ENCODE data around the gene PRR20D.
"Not testable (repeated sequence)": the region's sequence is repeated elsewhere in the genome, so short reads cannot be mapped to it uniquely, and the experiment has no call there.

PRR20D gene

GRCh38 chr13:57153761-57154160 lies 6.7 kb upstream of the PRR20D start, which contains the start of gene PRR20C:
Gene PRR20C (plus strand): TSS chr13:57154061. CDS start chr13:57154448, 387 bp downstream.
- in situ Hi-C loops (cut with MboI; ENCODE audit: low sequenced_read_pairs, unreplicated experiment); DNase-seq (ENCODE audit: low spot score): not testable (repeated sequence)

- in situ Hi-C loops (cut with MboI; ENCODE audit: low sequenced_read_pairs, unreplicated experiment): not testable (repeated sequence)
Measured at GRCh38 chr13:57166897-57167296, 6.5 kb downstream of the PRR20D start, which contains the start of gene PRR20E. Gene PRR20E (plus strand): TSS chr13:57167197. CDS start chr13:57167584, 387 bp downstream.

GRCh38 chr13:57191667-57192066 lies 31.2 kb downstream of the PRR20D start:
- in situ Hi-C loops (cut with MboI; ENCODE audit: low sequenced_read_pairs, unreplicated experiment): no loop called here
- DNase-seq (ENCODE audit: low spot score): no peak
- TF ChIP-seq CTCF (IDR thresholded peaks at IDR 0.05; ENCODE audit: borderline replicate concordance, control extremely low read depth, extremely low read depth, insufficient read depth, missing control alignments): no peak

More at GRCh38 chr13:57166897-57167296, 6.5 kb downstream of the PRR20D start, which contains the start of gene PRR20E:
- DNase-seq (ENCODE audit: low spot score): not testable (repeated sequence)

GRCh38 chr13:57212989-57213388 lies 52.6 kb downstream of the PRR20D start:
- no peak for DNase-seq (ENCODE audit: low spot score)
- in situ Hi-C loops (cut with MboI; ENCODE audit: low sequenced_read_pairs, unreplicated experiment): no loop called here
- no peak for TF ChIP-seq CTCF (IDR thresholded peaks at IDR 0.05; ENCODE audit: borderline replicate concordance, control extremely low read depth, extremely low read depth, insufficient read depth, missing control alignments)

Data from GM13976 (cell line).